Testis (tissue), 2 donors: ENCODE measurements around the gene NOS1.

ENCODE experiments used
- CTCF ChIP-seq, 3 experiments: fragments of 450-650 bp in 2 of 3; fragments of 200-600 bp in 1 of 3; sonication (generic) in 1 of 3; IDR thresholded peaks; one replicate each; pipeline ENCODE4 v1.5.1; 2016 to 2019; ENCODE audit warnings: antibody characterized with exemption in 3 of 3, mild to moderate bottlenecking in 2 of 3, moderate library complexity in 1 of 3
- POLR2A ChIP-seq: fragments of 450-650 bp; IDR thresholded peaks from one replicate; pipeline ENCODE4 v1.6.1; 2017; ENCODE audit warnings: antibody characterized with exemption, mild to moderate bottlenecking, moderate library complexity

GRCh38 chr12:117309276-117309925 lies 52.0 kb downstream of the NOS1 start:
- TF ChIP-seq CTCF (IDR thresholded peaks at IDR 0.05): no peak
- no peak for TF ChIP-seq POLR2A
